T-helper 1 cell treated with Interleukin-12 subunit alpha and Interleukin-12 subunit beta and Interleukin-4 antibody, amounts not matched to agents 30 ng/mL and 1 ng/mL, for 36 hours (primary cell): Measurements from ENCODE around the gene OCRL. TPM values are rescaled to one million over a fixed set of nuclear protein-coding genes. Genes with fewer than 3 reads are reported as not detected.

Source experiments
- intact Hi-C: fragments of 100-400 bp; cut with micrococcal nuclease; formaldehyde crosslinking; loops from one replicate; pipeline ENCODE4 v1.15.1; 2024
- total RNA-seq: library from RNA; stranded (reverse); gene quantifications from 2 replicates; pipeline ENCODE4 v1.2.3, GENCODE V29; 2022

OCRL gene
- total RNA-seq, 1 donor from 2014 or later, result 2.6 TPM

GRCh38 chrX:129585167-129585566 lies 45.1 kb downstream of the OCRL start:
- intact Hi-C loops, result no loop called here

GRCh38 chrX:129585691-129586090 lies 45.6 kb downstream of the OCRL start:
- intact Hi-C loops, result no loop called here

- intact Hi-C loops, result no loop called here
Observed at GRCh38 chrX:129586446-129586845, 46.4 kb downstream of the OCRL start.

GRCh38 chrX:129590596-129590995 lies 50.5 kb downstream of the OCRL start:
- intact Hi-C loops, result no loop called here

GRCh38 chrX:129593137-129593536 lies 53.1 kb downstream of the OCRL start:
- intact Hi-C loops, result no loop called here

- intact Hi-C loops, result no loop called here
Observed at GRCh38 chrX:129594781-129595180, 54.7 kb downstream of the OCRL start.

- intact Hi-C loops, result no loop called here
Observed at GRCh38 chrX:129596077-129596476, 56.0 kb downstream of the OCRL start.

GRCh38 chrX:129597905-129598304 lies 57.8 kb downstream of the OCRL start:
- intact Hi-C loops, result no loop called here

GRCh38 chrX:129599499-129599898 lies 59.4 kb downstream of the OCRL start:
- intact Hi-C loops, result no loop called here

- intact Hi-C loops, result loop anchor here (5.0 kb wide), 2 partner anchors 382 to 572 kb away; partner anchors contain the start of genes BCORL1 and RAB33A
Observed at GRCh38 chrX:129599996-129600395, 59.9 kb downstream of the OCRL start.

- intact Hi-C loops, result loop anchor here (1.0 to 5.0 kb wide), 3 partner anchors 381 to 571 kb away; partner anchors contain the start of genes BCORL1 and RAB33A
Observed at GRCh38 chrX:129600981-129601424, 60.9 kb downstream of the OCRL start.

- intact Hi-C loops, result loop anchor here (1.0 to 5.0 kb wide), 9 partner anchors 30 to 1310 kb away; partner anchors contain the start of gene ZDHHC9
Observed at GRCh38 chrX:129606918-129607317, 66.9 kb downstream of the OCRL start.

- intact Hi-C loops, result loop anchor here (5.0 kb wide), 3 partner anchors 149 to 1309 kb away; partner anchors contain the start of gene ZDHHC9
Observed at GRCh38 chrX:129608496-129608895, 68.4 kb downstream of the OCRL start.

GRCh38 chrX:129609395-129609794 lies 69.3 kb downstream of the OCRL start:
- intact Hi-C loops, result loop anchor here (5.0 kb wide), 3 partner anchors 148 to 1308 kb away; partner anchors contain the start of gene ZDHHC9

- intact Hi-C loops, result no loop called here
Observed at GRCh38 chrX:129612396-129612795, 72.3 kb downstream of the OCRL start.

GRCh38 chrX:129613596-129613995 lies 73.5 kb downstream of the OCRL start:
- intact Hi-C loops, result loop anchor here (1.0 kb wide), 1 partner anchor 65 kb away; no protein-coding TSS in a partner anchor

GRCh38 chrX:129614481-129615255 lies 74.6 kb downstream of the OCRL start:
- intact Hi-C loops, result no loop called here

GRCh38 chrX:129617420-129617819 lies 77.4 kb downstream of the OCRL start:
- intact Hi-C loops, result no loop called here

GRCh38 chrX:129618997-129619396 lies 78.9 kb downstream of the OCRL start:
- intact Hi-C loops, result no loop called here

GRCh38 chrX:129622757-129623301 lies 82.8 kb downstream of the OCRL start:
- intact Hi-C loops, result no loop called here

- intact Hi-C loops, result no loop called here
Observed at GRCh38 chrX:129626026-129626425, 86.0 kb downstream of the OCRL start.

- intact Hi-C loops, result no loop called here
Observed at GRCh38 chrX:129629837-129630236, 89.8 kb downstream of the OCRL start.
